Tibial artery (tissue), 4 donors: Measurements from ENCODE around the gene TOMM5.
"Not testable (repeated sequence)": the region's sequence is repeated elsewhere in the genome, so short reads cannot be mapped to it uniquely, and the experiment has no call there.

Experiments
- DNase-seq, 2 donors: peaks; one replicate each; pipeline ENCODE4 v3.0.0-alpha.2; 2019
- H3K27ac ChIP-seq, 2 donors: fragments of 200-600 bp; sonication (generic) in 1 of 2; 1 replicate in 1 of 2; 2 replicates in 1 of 2; pipeline ENCODE4 v1.5.1; 2018 to 2019; ENCODE audit warnings: mild to moderate bottlenecking in 1 of 2
- H3K27me3 ChIP-seq, 2 donors: fragments of 200-600 bp; sonication (generic) in 1 of 2; one replicate each; pipeline versions ENCODE4 v1.5.1 to v1.6.0; 2016 to 2019
- H3K36me3 ChIP-seq, 3 donors: fragments of 200-600 bp; sonication (generic) in 2 of 3; one replicate each; pipeline ENCODE4 v1.5.1; 2016 to 2019; ENCODE audit warnings: mild to moderate bottlenecking in 2 of 3
- H3K4me1 ChIP-seq, 4 donors: fragments of 200-600 bp; sonication (generic) in 2 of 4; 1 replicate in 3 of 4; 2 replicates in 1 of 4; pipeline ENCODE4 v1.5.1; 2016 to 2019
- H3K4me3 ChIP-seq, 2 donors: fragments of 200-600 bp; sonication (generic) in 1 of 2; 1 replicate in 1 of 2; 2 replicates in 1 of 2; pipeline ENCODE4 v1.5.1; 2018 to 2019; ENCODE audit warnings: mild to moderate bottlenecking in 2 of 2
- H3K9me3 ChIP-seq, 3 donors: fragments of 200-600 bp; sonication (generic) in 1 of 3; one replicate each; pipeline ENCODE4 v1.5.1; 2016 to 2019
- intact Hi-C: fragments of 100-400 bp; cut with DNase I; formaldehyde crosslinking; loops from one replicate; pipeline ENCODE4 v1.15.0; 2023; ENCODE audit warnings: low total_unique reads
- TF ChIP-seq, protein P1 (sequence below), 2 experiments: fragments of 200-600 bp in 1 of 2; fragments of 450-650 bp in 1 of 2; IDR thresholded peaks; one replicate each; pipeline ENCODE4 v1.5.1; 2017 to 2019; ENCODE audit warnings: antibody characterized with exemption in 2 of 2, mild to moderate bottlenecking in 1 of 2, moderate library complexity in 1 of 2

Gene TOMM5

GRCh38 chr9:37611014-37611413 lies 18.6 kb upstream of the TOMM5 start:
- intact Hi-C loops: no loop called here
- Histone ChIP-seq H3K27me3 (peaks cover 0 to 11% of the 10 kb centered on the region in 2 donors), H3K36me3 (no peaks in the 10 kb centered on the region), H3K27ac (no peak overlapping the region), H3K4me3 (no peak overlapping the region), H3K4me1 (no peaks in the 10 kb centered on the region), H3K9me3 (no peaks in the 10 kb centered on the region)
- TF ChIP-seq, protein P1, sequence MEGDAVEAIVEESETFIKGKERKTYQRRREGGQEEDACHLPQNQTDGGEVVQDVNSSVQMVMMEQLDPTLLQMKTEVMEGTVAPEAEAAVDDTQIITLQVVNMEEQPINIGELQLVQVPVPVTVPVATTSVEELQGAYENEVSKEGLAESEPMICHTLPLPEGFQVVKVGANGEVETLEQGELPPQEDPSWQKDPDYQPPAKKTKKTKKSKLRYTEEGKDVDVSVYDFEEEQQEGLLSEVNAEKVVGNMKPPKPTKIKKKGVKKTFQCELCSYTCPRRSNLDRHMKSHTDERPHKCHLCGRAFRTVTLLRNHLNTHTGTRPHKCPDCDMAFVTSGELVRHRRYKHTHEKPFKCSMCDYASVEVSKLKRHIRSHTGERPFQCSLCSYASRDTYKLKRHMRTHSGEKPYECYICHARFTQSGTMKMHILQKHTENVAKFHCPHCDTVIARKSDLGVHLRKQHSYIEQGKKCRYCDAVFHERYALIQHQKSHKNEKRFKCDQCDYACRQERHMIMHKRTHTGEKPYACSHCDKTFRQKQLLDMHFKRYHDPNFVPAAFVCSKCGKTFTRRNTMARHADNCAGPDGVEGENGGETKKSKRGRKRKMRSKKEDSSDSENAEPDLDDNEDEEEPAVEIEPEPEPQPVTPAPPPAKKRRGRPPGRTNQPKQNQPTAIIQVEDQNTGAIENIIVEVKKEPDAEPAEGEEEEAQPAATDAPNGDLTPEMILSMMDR (IDR thresholded peaks at IDR 0.05): no peak
- no peak for DNase-seq

- H3K4me1 ChIP-seq: no peaks in the 10 kb centered on the region
- H3K36me3 ChIP-seq: no peaks in the 10 kb centered on the region
- no peak for DNase-seq
- H3K9me3 ChIP-seq: no peaks in the 10 kb centered on the region
- H3K27ac ChIP-seq: no peak overlapping the region
- intact Hi-C loops: no loop called here
- H3K4me3 ChIP-seq: no peak overlapping the region
- TF ChIP-seq, protein P1 (IDR thresholded peaks at IDR 0.05): no peak
- peaks cover 0 to 11% of the 10 kb centered on the region in 2 donors for H3K27me3 ChIP-seq
Measured at GRCh38 chr9:37609735-37610397, 17.5 kb upstream of the TOMM5 start.

GRCh38 chr9:37608250-37608649 lies 15.9 kb upstream of the TOMM5 start:
- H3K27ac ChIP-seq: no peak overlapping the region
- no peaks in the 10 kb centered on the region for H3K36me3 ChIP-seq
- no peak overlapping the region for H3K4me3 ChIP-seq
- H3K9me3 ChIP-seq: no peaks in the 10 kb centered on the region
- intact Hi-C loops: no loop called here
- peaks cover 0 to 11% of the 10 kb centered on the region in 2 donors for H3K27me3 ChIP-seq
- DNase-seq: no peak
- no peaks in the 10 kb centered on the region for H3K4me1 ChIP-seq
- TF ChIP-seq, protein P1 (IDR thresholded peaks at IDR 0.05): no peak

GRCh38 chr9:37604296-37604695 lies 11.9 kb upstream of the TOMM5 start:
- no peak overlapping the region for H3K4me3 ChIP-seq
- TF ChIP-seq, protein P1 (IDR thresholded peaks at IDR 0.05): no peak
- no peak overlapping the region for H3K27ac ChIP-seq
- intact Hi-C loops: no loop called here
- H3K36me3 ChIP-seq: no peaks in the 10 kb centered on the region
- H3K9me3 ChIP-seq: no peaks in the 10 kb centered on the region
- no peak for DNase-seq
- peaks cover 0 to 15% of the 10 kb centered on the region in 2 donors for H3K27me3 ChIP-seq
- no peaks in the 10 kb centered on the region for H3K4me1 ChIP-seq

GRCh38 chr9:37602817-37603216 lies 10.4 kb upstream of the TOMM5 start:
- no peak overlapping the region for H3K27ac ChIP-seq
- H3K36me3 ChIP-seq: no peaks in the 10 kb centered on the region
- H3K9me3 ChIP-seq: no peaks in the 10 kb centered on the region
- intact Hi-C loops: no loop called here
- H3K4me1 ChIP-seq: no peaks in the 10 kb centered on the region
- no peak for DNase-seq
- H3K27me3 ChIP-seq: peaks cover 0 to 15% of the 10 kb centered on the region in 2 donors
- H3K4me3 ChIP-seq: no peak overlapping the region
- TF ChIP-seq, protein P1 (IDR thresholded peaks at IDR 0.05): no peak

- not testable (repeated sequence) for H3K9me3 ChIP-seq
Measured at GRCh38 chr9:37602061-37602460, 9.7 kb upstream of the TOMM5 start.

More at GRCh38 chr9:37602061-37602460, 9.7 kb upstream of the TOMM5 start:
- peaks cover 0 to 16% of the 10 kb centered on the region in 2 donors for H3K27me3 ChIP-seq
- DNase-seq, H3K4me3 ChIP-seq, H3K36me3 ChIP-seq, intact Hi-C loops, H3K27ac ChIP-seq, H3K4me1 ChIP-seq: not testable (repeated sequence)
